Mucosa of stomach (tissue), 1 donor: ENCODE data around the gene PTBP3.

ENCODE experiments used
- H3K27me3 ChIP-seq: one replicate; pipeline ENCODE4 v1.7.0; 2013; ENCODE audit warnings: mild to moderate bottlenecking, low read length; ENCODE audit not compliant: control insufficient read depth, insufficient read depth
- H3K36me3 ChIP-seq: one replicate; pipeline ENCODE4 v1.7.0; 2013; ENCODE audit warnings: low read length; ENCODE audit not compliant: control insufficient read depth, insufficient read depth
- H3K4me1 ChIP-seq: one replicate; pipeline ENCODE4 v1.7.0; 2013; ENCODE audit warnings: mild to moderate bottlenecking, low read length; ENCODE audit not compliant: control insufficient read depth, insufficient read depth
- H3K4me3 ChIP-seq: one replicate; pipeline ENCODE4 v1.7.0; 2013; ENCODE audit warnings: low read length
- H3K9ac ChIP-seq: one replicate; pipeline ENCODE4 v1.7.0; 2013; ENCODE audit warnings: mild to moderate bottlenecking, low read length, moderate library complexity
- H3K9me3 ChIP-seq: one replicate; pipeline ENCODE4 v1.7.0; 2013; ENCODE audit warnings: mild to moderate bottlenecking, low read length, moderate library complexity; ENCODE audit not compliant: control insufficient read depth
- donor health status: Pancreatic carcinoma.

Gene PTBP3

DNA sequence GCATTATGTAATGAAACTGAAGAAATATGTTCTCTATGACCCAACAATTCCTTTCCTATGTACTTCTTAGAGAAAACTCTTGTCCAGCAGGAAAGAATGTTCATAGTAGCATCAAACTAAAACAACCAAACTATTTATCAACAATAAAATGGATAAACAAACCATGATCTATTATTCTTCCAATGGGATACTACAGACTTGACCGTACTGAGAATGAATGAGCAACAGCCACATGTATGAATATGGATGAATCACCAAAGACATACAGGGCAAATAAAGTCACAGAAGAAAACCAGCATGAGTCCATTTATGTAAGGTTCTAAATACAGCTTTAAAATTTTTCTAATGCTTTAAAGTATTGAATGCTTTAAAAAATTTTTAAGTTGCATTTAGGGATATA, 84.7 kb downstream of the PTBP3 start:
- no peaks in the 10 kb centered on the region for H3K27me3 ChIP-seq
- no peak overlapping the region for H3K9ac ChIP-seq
- no peaks in the 10 kb centered on the region for H3K36me3 ChIP-seq
- H3K4me1 ChIP-seq, result no peaks in the 10 kb centered on the region
- H3K4me3 ChIP-seq, result no peak overlapping the region
- no peaks in the 10 kb centered on the region for H3K9me3 ChIP-seq

DNA sequence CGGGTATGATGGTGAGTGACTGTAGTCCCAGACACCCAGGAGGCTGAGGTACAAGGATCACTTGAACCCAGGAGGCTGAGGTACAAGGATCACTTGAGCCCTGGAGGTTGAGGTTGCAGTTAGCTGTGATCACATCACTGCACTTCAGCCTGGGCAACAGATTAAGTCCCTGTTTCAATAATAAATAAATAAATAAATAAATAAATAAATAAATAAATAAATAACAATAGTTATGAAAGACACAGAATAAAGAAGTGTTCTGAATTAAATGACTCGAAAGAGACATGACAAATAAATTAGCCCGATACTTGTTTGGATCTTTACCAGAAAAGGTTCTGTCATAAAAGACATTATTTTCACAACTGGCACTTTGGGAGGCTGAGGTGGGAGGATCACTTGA, 86.3 kb downstream of the PTBP3 start:
- no peaks in the 10 kb centered on the region for H3K9me3 ChIP-seq
- H3K9ac ChIP-seq, result no peak overlapping the region
- no peaks in the 10 kb centered on the region for H3K4me1 ChIP-seq
- no peak overlapping the region for H3K4me3 ChIP-seq
- H3K27me3 ChIP-seq, result no peaks in the 10 kb centered on the region
- no peaks in the 10 kb centered on the region for H3K36me3 ChIP-seq

DNA sequence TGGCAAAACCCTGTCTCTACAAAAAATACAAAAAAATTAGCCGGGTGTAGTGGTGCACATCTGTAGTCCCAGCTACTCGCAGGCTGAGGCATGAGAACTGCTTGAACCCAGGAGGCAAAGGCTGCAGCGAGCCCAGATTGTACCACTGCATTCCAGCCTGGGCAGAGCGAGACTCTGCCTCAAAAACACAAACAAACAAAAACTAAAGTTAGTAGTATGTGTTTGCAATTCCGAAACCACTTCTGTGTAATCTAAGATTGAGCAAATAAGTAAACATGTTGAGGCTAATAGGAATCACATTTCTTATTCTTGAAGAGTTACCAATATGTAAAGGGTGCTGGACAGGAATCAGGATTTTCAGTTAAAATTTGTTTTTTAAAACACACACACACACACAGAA, 88.3 kb downstream of the PTBP3 start:
- no peaks in the 10 kb centered on the region for H3K4me1 ChIP-seq
- H3K9ac ChIP-seq, result no peak overlapping the region
- H3K4me3 ChIP-seq, result no peak overlapping the region
- no peaks in the 10 kb centered on the region for H3K9me3 ChIP-seq
- H3K27me3 ChIP-seq, result no peaks in the 10 kb centered on the region
- no peaks in the 10 kb centered on the region for H3K36me3 ChIP-seq

DNA sequence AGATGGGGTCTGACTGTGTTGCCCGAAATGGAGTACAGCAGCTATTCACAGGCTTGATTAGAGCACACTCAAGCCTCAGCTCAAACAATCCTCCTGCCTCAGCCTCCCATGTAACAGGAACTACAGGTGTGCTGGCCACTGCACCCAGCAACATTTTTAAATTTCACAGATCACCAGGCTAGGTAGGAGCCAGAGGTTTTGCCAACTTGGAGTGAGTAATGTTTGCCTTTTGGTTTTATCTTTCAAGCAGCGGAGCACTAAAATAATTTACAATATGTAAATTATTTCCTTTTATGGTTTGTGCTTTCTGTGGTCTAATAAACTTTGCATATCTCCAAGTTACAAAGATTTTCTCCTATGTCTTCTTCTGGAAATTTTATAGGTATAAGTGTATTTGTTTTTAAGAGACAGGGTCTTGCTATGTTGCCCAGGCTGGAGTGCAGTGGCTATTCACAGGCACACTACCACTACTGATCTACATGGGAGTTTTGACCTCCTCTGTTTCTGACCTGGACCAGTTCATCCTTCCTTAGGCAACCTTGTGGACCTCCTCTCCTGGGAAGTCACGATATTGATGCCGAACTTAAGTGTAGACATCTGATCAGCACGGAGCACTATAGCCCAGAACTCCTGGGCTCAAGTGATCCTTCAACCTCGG, 91.1 kb downstream of the PTBP3 start:
- Histone ChIP-seq H3K4me3 (no peak overlapping the region), H3K27me3 (no peaks in the 10 kb centered on the region), H3K9me3 (no peaks in the 10 kb centered on the region), H3K36me3 (no peaks in the 10 kb centered on the region), H3K4me1 (peaks cover 4% of the 10 kb centered on the region), H3K9ac (no peak overlapping the region)

DNA sequence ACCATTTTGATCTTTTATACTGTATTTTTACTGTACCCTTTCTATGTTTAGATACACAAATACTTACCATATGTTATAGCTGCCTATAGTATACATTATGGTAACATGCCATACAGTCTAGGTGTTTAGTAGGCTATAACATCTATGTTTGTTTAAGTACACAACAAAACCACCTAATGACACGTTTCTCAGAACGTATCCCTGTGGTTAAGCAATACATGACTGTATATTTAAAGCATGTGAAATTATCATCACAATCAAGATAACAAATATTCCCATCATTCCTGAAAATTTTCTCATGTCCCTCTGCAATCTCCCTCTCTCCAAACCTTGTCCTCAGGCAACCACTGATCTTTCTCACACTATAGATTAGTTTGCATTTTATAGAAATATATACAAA, 91.9 kb downstream of the PTBP3 start:
- Histone ChIP-seq H3K27me3 (no peaks in the 10 kb centered on the region), H3K36me3 (no peaks in the 10 kb centered on the region), H3K4me1 (peaks cover 4% of the 10 kb centered on the region), H3K9ac (no peak overlapping the region), H3K4me3 (no peak overlapping the region), H3K9me3 (no peaks in the 10 kb centered on the region)

DNA sequence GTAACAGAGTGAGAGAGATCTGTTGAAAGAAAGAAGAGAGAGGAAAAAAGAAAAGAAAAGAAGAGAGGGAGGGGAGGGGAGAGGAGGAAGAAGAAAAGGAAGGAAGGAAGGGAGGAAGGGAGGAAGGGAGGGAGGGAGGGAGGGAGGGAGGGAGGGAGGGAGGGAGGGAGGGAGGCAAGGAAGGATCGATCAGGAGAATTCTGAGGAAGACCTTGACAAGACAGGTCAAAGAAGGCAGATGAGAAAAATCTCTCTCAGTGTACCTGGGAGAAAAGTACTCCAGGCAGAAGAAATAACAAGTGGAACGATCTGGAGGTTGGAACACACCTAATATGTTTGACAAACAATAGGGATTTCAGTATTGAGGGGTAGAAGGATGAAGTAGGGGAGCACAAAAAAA, 93.7 kb downstream of the PTBP3 start:
- no peak overlapping the region for H3K4me3 ChIP-seq
- H3K36me3 ChIP-seq, result no peaks in the 10 kb centered on the region
- H3K4me1 ChIP-seq, result peaks cover 10% of the 10 kb centered on the region
- no peaks in the 10 kb centered on the region for H3K9me3 ChIP-seq
- no peaks in the 10 kb centered on the region for H3K27me3 ChIP-seq
- no peak overlapping the region for H3K9ac ChIP-seq

DNA sequence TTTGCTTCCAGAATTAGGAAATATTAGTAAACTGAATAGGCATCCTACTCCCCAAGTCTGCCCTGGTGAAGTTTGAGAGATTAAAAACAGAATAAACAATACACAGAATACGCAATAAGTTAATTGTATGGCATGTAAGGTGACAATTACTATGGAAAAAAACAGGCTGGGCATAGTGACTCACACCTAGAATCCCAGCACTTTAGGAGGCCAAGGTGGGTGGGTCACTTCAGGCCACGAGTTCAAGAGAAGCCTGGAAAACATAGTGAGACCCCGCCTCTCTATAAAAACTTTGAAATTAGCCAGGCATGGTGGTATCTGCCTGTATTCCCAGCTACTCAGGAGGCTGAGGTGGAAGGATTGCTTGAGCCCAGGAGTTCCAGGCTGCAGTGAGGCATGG, 94.1 kb downstream of the PTBP3 start:
- Histone ChIP-seq H3K9ac (no peak overlapping the region), H3K4me3 (no peak overlapping the region), H3K36me3 (no peaks in the 10 kb centered on the region), H3K9me3 (no peaks in the 10 kb centered on the region), H3K27me3 (no peaks in the 10 kb centered on the region), H3K4me1 (peaks cover 14% of the 10 kb centered on the region)

DNA sequence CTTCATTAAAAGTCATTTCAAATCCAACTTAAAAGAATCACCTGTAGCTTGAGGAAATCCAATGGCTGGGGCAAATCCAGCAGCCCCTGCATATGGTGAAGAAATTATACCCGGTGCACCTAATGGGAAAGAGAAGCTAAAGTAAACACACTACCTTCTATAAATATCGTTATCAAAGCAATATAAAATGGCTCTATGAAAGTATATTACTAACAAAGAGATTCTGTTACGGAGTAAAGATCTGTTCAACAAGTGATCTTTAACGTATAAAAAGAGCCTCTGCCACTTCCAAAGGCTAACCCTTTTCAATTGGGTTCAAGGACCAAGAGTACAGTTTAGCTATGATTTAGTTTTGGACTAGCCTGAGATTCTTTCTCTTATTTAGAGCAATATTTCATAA, 98.6 kb downstream of the PTBP3 start:
- Histone ChIP-seq H3K27me3 (no peaks in the 10 kb centered on the region), H3K9me3 (no peaks in the 10 kb centered on the region), H3K9ac (no peak overlapping the region), H3K4me1 (peaks cover 14% of the 10 kb centered on the region), H3K4me3 (no peak overlapping the region), H3K36me3 (no peaks in the 10 kb centered on the region)

DNA sequence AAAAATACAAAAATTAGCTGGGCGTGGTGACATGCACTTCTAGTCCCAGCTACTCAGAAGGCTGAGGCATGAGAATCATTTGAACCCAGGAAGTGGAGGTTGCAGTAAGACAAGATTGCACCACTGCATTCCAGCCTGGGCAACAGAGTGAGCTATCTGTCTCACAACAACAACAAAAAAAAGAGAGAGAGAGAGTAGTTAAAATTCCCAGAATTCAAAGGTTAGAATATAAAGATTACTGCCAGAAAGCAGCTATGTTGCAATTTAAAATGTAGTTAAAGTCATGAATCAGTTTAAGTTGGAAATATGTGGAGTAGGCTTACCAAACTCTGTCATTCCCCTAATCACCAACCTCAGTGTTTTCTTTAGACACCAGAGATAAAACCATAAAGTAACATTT, 99.7 kb downstream of the PTBP3 start:
- Histone ChIP-seq H3K4me3 (no peak overlapping the region), H3K9ac (no peak overlapping the region), H3K36me3 (no peaks in the 10 kb centered on the region), H3K4me1 (peaks cover 10% of the 10 kb centered on the region), H3K9me3 (no peaks in the 10 kb centered on the region), H3K27me3 (no peaks in the 10 kb centered on the region)

DNA sequence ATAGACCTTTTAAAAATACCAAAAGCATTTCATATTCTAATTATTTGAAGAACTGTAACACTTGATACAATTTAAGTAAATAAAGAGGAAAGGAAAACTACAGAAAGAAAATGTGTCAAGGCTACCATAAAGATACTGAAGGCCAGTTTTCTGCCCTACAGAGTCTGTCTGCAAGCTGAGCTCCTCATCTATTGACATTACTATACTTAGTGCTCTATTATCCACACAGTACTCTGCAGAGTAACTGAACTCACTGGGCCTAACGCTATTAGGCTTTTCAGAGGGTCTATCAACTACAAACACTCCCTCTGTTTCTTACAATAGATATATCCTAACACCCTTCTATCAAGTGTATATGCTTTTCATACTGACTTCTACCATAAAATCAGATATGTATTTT, 101.2 kb downstream of the PTBP3 start:
- H3K4me3 ChIP-seq, result no peak overlapping the region
- H3K9me3 ChIP-seq, result no peaks in the 10 kb centered on the region
- no peaks in the 10 kb centered on the region for H3K27me3 ChIP-seq
- no peak overlapping the region for H3K9ac ChIP-seq
- no peaks in the 10 kb centered on the region for H3K36me3 ChIP-seq
- peaks cover 10% of the 10 kb centered on the region for H3K4me1 ChIP-seq

DNA sequence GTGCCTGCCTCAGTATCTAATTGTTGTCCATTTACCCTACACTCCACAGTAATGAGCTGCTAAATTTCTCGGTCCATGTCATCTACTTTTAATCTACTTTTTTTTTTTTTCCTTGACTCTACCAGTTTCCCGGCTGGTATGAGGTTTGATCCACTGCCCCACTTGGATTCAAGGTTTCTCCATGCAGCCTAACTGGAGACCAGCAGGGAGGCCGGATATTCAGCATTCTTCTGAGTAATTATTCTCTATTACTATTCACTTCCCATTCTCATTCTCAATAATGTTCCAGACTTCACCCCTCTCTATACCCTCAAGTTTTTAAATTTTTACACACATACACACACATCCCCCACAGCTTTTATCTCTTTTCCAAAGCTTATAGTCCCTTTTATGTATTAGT, 107.3 kb downstream of the PTBP3 start:
- Histone ChIP-seq H3K27me3 (no peaks in the 10 kb centered on the region), H3K4me3 (no peak overlapping the region), H3K9ac (no peak overlapping the region), H3K4me1 (no peaks in the 10 kb centered on the region), H3K36me3 (peaks cover 4% of the 10 kb centered on the region), H3K9me3 (no peaks in the 10 kb centered on the region)

DNA sequence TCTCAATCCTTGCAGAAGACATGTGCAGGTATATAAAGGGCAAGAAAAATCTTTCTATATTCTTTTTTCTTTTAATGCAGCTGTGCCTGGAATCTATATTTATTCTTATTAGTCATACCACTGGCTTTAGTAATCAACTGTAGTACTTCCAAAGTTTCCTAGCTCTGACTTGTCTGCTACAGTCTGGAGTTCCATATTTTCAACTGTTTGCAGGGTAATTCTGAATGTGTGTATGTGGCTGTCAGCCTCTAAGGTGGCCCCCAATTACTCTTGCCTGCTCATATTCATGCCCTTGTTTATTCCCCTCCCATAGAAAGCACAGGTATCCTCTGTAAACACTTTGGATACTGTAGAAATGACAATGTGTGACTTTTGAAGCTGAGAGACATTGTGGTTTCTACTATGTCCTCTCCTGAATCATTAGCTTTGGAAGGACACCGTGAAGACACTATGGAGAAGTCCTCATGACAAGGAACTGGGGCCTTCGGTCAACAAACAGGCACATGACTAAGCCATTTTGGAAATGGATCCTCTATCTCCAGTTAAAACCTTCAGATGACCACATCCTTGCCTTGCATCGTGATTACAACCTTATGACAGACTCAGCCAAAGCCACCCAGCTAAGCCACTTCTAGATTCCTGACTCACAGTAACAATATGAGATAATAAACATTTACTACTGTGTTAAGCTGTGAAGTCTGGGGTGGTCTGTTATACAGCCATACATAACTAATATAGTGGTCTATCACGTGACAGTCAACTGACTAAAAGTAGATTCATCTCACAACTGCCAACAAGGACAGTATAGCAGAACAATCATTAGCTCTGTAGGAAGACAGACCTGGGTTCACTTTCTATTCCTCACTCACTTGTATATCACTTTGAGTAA, 108.8 kb downstream of the PTBP3 start:
- Histone ChIP-seq H3K9me3 (no peaks in the 10 kb centered on the region), H3K4me1 (no peaks in the 10 kb centered on the region), H3K36me3 (peaks cover 4% of the 10 kb centered on the region)

More for the DNA sequence above, 108.8 kb downstream of the PTBP3 start:
- Histone ChIP-seq H3K4me3 (no peak overlapping the region), H3K9ac (no peak overlapping the region), H3K27me3 (no peaks in the 10 kb centered on the region)
